ENCODE data around the gene MAP2K6.

Gene MAP2K6

DNA sequence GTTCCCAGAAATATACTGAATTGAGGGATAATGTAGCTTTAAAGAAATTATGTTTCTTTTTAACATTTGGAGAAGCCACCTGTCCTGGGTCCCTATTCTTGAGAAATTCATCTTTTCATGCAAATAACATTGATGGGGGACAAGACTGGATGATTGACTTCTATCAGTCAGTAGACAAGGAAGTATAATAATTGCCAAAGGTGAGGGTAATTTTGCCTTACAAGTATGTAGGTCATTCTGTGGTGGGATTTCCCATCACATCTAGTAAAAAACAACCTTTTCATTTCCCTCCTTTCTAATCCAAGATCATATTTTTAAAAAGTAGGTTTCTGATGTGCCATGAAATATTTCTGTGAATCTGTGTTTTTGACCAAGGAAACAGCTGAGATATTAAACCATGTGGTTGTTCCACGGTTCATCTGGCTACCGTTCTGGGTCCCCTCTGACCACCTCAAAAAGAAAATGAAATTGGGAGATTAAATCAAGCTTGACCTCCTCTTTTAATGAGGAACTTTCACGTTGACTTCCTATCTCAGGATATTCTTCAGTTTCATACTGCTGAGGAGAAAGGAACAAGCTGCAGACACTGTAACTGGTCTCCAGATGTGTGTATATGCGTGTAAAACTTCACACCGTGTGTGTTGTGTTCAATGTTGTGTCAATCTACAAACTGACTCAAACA lies 138.6 kb downstream of the MAP2K6 start:
- no peak overlapping the region for H3K27ac ChIP-seq
- TF ChIP-seq ZFX (IDR thresholded peaks at IDR 0.05): no peak
- TF ChIP-seq, protein P1, sequence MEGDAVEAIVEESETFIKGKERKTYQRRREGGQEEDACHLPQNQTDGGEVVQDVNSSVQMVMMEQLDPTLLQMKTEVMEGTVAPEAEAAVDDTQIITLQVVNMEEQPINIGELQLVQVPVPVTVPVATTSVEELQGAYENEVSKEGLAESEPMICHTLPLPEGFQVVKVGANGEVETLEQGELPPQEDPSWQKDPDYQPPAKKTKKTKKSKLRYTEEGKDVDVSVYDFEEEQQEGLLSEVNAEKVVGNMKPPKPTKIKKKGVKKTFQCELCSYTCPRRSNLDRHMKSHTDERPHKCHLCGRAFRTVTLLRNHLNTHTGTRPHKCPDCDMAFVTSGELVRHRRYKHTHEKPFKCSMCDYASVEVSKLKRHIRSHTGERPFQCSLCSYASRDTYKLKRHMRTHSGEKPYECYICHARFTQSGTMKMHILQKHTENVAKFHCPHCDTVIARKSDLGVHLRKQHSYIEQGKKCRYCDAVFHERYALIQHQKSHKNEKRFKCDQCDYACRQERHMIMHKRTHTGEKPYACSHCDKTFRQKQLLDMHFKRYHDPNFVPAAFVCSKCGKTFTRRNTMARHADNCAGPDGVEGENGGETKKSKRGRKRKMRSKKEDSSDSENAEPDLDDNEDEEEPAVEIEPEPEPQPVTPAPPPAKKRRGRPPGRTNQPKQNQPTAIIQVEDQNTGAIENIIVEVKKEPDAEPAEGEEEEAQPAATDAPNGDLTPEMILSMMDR (conservative IDR thresholded peaks at IDR 0.05): no peak

DNA sequence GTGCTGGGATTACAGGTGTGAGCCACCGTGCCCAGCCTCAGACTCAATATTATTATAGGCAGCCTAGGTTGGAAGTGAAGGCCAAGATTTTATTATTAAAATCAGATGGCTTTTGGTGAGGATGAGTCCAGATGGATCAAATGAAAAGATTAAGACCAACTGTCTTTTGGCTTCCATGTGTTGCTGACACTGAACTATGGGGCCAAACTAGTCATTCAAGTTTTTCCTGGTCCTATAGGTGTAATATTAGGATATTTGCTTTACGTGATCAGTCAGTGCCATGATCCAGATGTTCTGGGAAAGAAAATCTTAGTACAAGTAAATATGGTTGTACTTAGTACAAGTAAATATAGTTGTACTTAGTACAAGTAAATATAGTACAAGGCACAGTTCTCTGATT lies 140.6 kb downstream of the MAP2K6 start:
- TF ChIP-seq ZFX (IDR thresholded peaks at IDR 0.05): no peak
- TF ChIP-seq, protein P1 (conservative IDR thresholded peaks at IDR 0.05): no peak
- H3K27ac ChIP-seq: no peak overlapping the region

DNA sequence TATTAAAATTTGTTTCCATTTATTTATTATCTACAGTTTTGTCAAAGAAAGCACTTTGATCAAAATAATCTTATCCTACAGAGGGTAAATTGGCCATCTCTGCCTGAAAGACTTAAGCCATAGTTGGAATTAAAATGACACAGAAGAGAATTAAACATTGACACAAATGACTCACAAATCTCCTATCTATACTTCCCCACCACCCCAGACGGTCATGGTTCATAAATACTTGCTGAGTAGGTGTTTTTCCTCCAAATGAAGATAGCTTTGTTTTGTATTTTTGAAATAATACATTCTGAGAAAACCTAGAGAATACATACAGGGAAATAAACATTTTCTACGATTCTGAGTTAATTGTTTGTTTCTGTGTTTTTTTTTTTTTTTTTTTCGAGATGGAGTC lies 142.8 kb downstream of the MAP2K6 start:
- TF ChIP-seq, protein P1 (conservative IDR thresholded peaks at IDR 0.05): no peak
- no peak for TF ChIP-seq ZFX (IDR thresholded peaks at IDR 0.05)
- H3K27ac ChIP-seq: no peak overlapping the region

DNA sequence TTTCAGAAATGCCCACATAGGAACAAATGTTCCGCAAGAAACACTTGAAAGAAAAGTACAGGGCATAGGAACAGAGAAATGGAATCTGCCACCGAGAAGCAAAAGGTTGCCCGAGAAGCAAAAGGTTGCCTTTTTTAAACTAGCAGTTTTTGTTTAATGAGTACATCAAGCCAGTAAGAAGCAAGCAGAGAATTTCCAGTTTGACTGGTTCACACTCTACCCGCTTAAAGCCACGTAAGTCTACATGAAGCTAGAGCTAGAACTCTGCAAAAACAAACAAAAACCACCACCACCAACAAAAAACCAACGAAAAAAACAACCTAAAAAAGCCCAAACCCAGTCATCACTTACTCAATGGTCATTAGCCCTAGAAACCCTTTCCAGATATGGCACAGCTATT lies 144.3 kb downstream of the MAP2K6 start:
- no peak overlapping the region for H3K27ac ChIP-seq
- TF ChIP-seq, protein P1 (conservative IDR thresholded peaks at IDR 0.05): no peak
- no peak for TF ChIP-seq ZFX (IDR thresholded peaks at IDR 0.05)

DNA sequence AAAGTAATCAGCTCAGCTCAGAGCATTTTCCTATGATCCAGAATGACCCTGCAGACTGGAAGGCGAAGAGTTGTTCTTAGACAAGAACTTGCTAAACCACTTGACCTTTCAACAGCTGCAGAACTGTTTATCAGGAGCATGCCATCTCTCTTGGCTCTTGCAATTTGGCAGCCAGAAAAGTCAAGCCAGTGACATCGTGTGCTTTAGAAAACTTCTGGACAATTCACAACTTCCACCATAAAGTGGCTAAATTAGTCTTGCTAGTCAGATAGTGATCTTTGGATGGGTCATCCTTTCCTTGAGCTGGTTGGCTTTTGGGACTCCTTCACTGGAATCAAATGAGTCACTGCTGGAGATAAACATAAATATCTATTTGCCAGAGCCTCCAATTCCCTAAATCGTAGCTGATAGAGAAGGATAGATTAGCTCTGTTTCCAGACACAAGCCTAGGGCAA lies 146.5 kb downstream of the MAP2K6 start:
- no peak for TF ChIP-seq ZFX (IDR thresholded peaks at IDR 0.05)
- TF ChIP-seq, protein P1 (conservative IDR thresholded peaks at IDR 0.05): no peak
- no peak overlapping the region for H3K27ac ChIP-seq

DNA sequence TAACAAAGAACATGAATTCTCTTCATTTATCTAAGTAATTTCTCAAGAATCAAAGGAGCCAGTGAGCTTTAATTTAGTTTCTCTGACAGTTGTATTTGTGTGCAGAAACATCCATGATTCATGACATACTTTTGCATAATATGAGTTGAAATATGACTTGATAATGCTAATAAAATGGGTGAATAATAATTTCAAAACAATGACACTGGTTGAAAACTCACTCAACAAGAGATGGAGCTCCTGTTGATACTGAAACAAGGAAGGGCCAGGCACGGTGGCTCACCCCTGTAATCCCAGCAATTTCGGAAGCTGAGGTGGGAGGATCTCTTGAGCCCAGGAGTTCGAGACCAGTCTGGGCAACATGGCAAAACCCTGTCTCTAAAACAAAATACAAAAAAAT lies 147.0 kb downstream of the MAP2K6 start:
- H3K27ac ChIP-seq: no peak overlapping the region
- TF ChIP-seq ZFX (IDR thresholded peaks at IDR 0.05): no peak

DNA sequence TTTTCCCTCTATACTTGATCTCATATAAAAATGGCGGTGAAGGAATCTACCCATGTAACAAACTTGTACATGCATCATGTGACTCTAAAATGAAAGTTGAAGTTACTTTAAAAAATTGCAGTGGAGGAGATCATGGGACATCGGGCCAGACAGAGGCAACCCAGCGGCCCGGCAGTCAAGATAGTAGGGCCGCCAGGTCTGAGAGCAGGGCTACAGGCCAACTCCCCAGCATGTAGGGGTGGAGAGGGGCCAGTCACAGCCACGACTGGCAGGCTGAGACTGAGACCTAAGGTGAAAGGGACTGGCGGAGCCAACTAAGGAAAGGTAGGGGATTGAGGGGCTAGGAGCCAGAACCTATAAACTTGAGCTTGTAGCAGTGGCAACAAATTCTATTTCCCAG lies 150.9 kb downstream of the MAP2K6 start:
- H3K27ac ChIP-seq: no peak overlapping the region
- no peak for TF ChIP-seq ZFX (IDR thresholded peaks at IDR 0.05)
- TF ChIP-seq, protein P1 (conservative IDR thresholded peaks at IDR 0.05): no peak

DNA sequence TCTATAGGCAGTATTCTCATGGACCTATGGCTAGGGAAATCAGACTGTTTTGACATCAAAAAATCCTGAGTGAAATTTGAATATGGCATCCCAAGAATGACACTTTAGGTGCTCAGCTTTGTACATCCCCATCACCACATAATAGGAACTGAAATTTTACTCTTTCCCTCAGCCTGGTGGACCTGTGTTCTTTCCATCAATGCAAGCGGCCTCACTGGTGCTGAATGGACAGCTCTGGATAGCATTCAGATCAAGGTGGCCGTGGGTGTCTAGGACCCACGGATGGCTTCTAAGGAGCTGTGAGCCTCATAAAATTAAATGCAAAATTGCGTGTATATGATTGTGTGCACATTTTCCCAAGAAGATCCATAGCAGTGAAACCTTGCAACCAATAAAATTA lies 152.6 kb downstream of the MAP2K6 start:
- no peak overlapping the region for H3K27ac ChIP-seq
- TF ChIP-seq, protein P1 (conservative IDR thresholded peaks at IDR 0.05): no peak
- no peak for TF ChIP-seq ZFX (IDR thresholded peaks at IDR 0.05)

Data from C4-2B (cell line).